HG03342 (cell line): ENCODE measurements around the gene GOLIM4.
"Not testable (repeated sequence)": the region's sequence is repeated elsewhere in the genome, so short reads cannot be mapped to it uniquely, and the experiment has no call there.

Source experiments
- ATAC-seq: cut with Tn5 transposase; IDR thresholded peaks from one replicate; pipeline ENCODE4 v1.9.1; 2021; ENCODE audit warnings: mild to moderate bottlenecking, moderate library complexity; ENCODE audit not compliant: unreplicated experiment

Gene GOLIM4

DNA sequence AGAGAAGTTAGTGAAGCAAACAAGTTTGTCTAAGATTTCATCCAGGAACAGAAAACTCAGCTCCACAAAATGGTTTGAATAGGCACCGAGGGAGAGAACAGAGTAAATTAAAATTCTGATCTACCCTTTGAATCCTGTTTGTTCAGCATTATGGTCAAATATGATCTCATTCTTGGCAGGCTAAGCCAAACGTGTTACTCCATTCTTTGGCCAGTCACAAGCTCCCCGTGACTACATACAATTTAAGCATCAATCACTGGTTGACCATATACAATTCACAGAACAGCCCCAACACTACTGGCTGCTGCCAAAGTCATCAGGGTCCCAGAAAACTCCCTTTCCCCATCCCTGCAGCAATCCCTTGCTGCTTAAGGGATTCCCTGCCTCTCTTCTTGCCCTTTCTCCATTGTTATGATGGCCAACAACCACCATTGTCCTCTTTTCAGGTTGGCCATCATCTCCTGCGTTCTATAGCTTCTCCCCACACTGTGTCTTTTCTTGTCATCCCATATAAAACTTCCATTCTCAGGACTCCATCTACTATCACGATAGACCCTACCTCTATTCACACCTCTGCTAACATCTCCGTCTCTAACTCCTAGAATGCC, 46.3 kb downstream of the GOLIM4 start:
- no peak for ATAC-seq

DNA sequence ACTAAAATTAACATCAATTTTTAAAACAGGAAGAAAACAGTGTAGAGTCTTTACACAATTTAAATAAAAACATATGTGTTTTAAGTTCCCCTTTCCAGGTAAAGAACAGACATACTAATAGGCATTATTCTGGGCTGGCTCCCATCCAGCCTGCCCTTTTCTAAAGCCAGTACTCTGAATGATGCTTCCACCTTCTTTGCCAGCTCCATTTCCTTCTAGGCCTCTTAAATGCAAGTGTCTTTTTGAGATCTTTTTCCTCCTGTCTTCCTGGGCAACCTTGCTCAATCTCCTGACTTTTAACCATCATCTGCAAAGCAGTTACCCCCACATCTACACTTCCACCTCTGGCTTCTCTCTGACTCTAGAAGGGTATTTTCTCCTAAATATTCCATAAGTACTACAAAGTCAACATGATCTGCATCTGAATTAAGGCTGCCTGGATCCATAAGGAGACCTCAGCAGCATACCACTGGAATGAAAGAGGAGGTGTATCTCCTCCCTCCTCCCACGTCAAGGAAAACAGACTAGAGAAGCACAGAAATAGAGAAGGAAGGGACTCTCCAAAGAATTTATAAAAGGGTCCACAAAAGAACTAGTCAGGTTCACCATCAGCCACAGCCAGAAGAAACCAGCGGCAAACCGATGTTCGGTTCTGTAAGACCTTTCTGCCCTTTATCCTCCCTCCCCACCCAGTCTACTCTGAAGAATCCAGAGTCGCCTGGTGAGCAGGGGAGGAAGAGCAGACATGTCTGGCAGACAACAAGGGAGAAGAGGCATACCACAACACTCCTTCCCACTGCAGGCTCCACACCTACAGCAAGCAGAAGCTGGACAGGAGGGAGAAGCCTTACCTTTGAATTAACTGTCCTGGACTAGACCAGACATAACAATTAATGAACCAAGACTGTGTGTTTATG, 47.1 kb downstream of the GOLIM4 start:
- ATAC-seq = no peak

DNA sequence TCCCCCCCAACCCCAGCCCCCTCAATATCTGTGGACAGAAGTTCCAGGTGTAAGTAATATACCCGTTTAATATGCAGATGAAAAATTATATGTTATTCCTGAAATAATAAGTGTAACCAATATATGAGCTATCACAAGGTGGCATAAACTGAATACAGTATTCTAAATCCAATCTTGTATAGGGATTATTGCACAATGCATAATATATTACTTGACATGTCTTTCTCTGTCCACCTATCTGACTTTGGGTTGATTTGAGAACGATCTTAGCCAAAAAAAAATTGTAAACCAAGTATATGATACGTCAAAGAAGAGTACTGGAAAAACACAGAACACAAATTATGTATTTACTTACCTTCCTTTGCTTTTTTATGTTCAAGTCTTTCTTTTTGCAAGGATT, 47.8 kb downstream of the GOLIM4 start:
- no peak for ATAC-seq

DNA sequence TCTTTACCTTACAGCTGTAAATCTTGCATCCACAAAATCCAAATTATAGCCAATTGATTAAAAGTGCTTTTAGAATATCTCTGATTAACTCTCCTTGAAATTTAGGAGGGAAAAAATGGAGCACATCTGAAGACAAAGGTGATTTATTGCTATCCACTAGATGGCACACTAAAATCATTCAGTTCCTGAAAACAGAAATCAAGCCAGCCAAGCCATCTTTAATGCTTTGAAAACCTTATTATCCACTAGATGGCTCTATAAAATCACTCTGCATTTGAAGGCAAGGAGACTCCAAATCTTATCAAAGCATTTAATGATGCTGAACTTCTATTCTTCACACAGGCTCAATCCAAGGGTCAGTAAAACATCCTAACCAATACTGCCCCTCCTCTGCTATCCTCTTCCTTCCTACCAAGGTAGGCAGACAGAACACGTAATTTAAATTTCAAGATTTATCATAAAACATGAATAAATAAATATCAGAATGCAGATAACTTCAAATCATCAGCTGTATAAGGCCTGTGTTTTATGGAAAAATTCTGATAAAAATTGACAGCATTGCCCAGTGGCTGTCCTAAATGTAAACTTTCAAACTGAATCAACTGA, 48.4 kb downstream of the GOLIM4 start:
- ATAC-seq = peak; percentile 69

DNA sequence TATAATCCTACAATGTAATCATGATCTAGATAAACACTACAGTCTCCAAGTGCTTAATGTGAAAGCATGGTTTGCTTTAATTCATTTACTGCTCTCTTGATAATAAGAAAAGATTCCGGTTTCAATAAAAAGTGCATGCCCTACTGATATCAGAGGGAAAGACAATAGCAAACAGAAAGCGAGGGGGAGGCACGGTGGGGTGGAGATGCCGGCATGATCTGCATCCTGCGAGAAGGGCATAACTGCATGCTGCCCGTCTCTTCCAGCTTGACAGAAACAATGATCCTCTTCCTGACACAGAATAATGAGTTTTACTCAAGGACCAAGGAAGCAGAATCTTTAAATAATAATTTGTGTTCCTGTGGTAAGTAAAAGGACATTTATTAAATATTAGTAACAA, 51.7 kb downstream of the GOLIM4 start:
- no peak for ATAC-seq

DNA sequence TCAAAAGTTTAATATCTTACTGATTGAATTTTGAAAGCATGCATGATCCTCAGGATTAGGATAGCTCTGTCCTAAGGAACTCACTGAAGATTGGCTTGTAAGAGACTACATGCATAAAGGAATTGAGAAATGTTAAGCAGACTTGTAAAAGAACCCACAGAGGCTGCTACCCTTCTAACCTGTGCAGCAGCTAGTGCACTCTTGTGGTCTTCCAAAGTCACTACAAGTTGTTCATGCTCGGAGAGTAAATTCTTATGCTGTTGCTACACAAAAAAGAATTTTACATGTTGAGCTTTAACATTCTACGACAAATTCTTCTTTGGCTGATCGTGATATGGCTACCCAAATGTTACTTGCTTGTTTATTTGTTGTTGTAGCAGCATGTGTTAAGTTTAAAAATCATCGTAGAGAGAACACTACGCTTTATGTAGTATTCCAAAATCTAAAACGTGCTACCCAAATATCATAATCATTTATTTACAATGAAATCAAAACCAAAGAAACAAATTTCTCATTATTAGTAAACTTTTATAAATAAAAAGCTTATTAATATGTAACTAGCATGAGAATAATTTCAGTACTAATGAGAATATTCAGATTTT, 55.0 kb downstream of the GOLIM4 start:
- ATAC-seq = peak; percentile 88

DNA sequence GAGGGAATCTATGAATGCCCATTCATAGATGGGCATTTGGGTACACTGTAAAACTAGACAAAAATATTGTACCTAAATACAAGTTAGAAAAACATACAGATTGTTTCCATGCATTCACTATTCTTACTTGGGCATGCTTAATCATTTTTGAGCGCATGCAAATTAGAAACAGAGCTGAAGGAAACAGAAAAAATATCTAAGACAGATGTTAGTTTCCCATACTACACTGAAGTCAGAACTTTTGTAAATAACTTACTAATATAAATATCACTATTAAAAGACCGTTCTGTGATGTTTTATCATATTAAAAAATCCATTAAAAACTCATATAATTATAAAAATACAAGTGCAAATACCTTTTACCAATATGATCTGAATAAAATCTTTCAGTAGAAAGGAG, 58.7 kb downstream of the GOLIM4 start:
- no peak for ATAC-seq

DNA sequence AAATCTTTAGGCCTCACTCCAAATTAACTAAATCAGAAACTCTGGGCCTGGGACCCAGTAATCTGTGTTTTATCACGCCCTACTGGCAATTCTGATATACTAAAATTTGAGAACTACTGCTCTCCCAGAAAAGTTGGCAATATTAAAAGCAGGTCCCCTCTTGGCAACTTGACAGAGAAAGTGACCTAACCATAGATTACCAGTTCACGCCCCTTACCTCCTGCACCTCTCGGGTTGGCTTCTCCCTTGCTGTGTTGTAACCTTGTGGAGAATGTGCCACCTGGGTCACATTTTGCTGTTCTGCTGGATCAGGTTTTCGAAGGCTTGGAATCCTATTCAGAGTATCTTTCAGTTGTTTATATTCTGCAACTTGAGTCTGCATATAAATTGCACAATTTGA, 59.1 kb downstream of the GOLIM4 start:
- ATAC-seq = no peak

DNA sequence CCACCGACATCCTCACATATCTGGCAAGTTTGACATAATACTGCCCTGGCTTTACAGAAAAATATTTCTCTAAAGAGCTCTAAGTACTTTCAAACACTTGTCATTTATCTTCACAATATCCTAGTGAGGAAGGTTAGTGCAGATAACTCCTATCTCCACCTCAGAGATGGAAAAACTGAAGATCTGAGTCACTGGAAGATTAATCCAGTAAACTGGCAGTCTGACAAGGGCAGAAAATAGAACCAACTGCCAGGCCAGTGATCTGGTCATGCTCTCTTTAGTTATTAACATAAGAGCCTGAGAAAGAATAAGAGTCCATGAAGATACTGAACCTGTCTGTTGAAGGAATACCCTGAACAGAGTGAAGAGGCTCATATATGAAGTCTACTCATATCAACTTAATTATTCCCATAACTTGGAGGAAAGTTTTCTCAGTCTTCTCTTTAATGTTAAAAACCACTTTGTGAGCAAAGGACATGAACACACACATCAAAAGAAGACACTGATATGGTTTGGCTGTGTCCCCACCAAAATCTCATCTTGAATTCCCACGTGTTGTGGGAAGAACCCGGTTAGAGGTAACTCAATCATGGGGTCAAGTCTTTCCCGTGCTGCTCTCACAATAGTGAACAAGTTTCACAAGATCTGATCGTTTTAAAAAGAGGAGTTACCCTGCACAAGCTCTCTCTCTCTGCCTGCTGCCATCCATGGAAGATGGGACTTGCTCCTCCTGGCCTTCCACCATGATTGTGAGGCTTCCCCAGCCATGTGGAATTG, 61.4 kb downstream of the GOLIM4 start:
- no peak for ATAC-seq

DNA sequence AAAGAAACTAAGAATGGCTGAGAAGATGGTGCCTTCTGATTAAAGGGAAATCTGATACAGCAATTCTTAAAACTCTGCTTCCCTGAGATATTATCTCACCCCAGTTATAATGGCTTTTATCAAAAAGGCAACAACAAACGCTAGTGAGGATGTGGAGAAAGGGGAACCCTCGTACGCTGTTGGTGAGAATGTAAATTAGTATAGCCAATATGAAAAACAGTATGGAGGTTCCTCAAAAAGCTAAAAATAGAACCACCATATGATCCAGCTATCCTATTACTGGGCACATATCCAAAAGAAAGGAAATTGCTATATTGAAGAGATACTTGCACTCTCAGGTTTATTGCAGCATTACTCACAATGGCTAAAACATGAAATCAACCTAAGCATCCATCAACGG, 65.1 kb downstream of the GOLIM4 start:
- ATAC-seq = no peak

DNA sequence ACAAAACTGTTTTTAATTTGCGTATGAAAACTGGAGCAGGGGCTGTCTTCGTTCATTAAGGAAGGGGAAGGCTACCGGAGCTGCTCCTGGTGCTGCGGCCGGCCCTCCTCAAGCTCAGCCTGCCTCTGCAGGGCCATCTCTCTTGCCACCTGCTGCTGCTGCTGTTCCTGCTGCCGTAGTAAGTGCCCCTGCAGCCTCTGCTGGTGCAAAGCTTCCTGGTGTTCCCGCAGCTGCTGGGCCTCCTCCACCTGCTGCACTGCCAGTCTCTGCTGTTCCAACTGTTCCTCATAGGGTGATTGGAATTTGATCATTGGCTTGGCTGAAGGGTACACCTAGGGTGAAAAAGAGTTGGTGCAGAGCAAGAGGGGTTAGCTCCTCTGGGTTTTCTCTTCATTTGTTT, 66.0 kb downstream of the GOLIM4 start:
- no peak for ATAC-seq

DNA sequence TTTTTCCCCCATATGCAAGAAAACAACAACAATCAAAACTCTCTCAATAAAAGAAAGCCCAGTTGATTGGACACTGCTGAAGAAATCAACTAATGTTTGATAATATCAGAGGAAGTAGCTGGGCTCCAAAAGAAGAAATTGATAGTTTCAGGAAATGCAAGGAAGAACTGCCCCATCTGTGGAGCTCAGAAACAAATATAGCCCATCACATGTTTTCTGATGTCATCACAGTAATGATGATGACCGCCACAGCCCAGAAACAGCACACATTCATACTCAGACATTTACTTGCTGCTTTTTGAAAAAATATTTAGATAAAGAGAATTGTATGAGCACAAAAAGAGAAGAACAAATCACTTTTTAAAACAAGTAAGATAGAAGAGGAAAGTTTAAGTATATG, 67.6 kb downstream of the GOLIM4 start:
- no peak for ATAC-seq

DNA sequence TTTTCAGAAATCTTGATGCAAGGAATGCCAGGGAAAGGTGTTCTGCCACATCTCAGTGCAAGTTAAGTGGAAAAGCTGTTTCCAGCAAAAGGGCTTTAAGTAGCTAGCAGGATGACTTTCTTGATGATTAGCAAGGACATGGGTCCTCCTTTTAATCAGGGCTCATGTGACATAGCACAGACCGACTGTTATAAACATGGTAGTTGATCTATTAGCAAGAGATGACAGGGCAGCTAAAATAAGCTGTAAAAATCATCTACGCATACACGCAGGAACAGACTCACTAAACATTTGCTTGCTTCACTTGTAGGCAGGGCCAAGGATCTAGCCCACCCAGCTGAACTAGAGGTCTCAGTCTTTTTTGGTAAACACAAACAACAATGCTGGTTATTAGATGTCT, 69.0 kb downstream of the GOLIM4 start:
- no peak for ATAC-seq

DNA sequence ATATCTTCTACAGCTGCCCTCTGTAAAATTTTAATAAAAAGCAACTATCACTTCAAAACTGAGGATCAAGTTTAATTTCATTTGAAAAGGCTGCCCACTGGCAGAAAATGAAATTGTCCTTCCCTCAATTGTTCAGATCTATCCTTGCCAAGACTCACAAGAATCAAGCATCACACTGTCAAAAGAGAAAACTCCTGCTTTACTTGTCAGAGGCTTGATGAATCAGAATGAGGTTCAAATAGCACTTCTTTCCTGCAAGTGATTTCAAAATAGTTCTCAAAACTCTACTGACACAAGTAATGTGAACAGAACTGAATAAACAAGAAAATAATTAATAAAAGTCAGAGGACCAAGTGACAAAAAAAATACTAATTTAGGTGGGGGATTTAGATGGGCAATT, 70.6 kb downstream of the GOLIM4 start:
- ATAC-seq = no peak

DNA sequence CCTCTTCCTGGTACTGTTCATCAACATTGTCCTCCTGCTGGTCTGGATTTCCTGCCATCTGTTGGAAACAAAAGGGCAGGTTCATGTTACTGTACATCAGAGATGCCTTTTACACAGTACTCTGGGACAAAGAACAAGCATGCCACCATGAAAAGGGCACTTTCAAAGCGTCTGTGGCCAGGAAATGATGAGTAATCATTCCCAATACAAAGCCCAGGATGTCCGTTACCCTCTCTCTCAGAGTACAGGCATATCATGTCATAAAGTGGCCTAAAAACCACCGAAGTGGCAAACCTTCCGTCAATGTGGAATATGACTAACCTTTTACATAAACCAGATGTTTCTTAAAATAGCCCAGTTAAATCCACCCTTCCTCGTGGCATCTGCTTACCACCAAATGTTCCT, 71.2 kb downstream of the GOLIM4 start:
- ATAC-seq = peak; percentile 63

DNA sequence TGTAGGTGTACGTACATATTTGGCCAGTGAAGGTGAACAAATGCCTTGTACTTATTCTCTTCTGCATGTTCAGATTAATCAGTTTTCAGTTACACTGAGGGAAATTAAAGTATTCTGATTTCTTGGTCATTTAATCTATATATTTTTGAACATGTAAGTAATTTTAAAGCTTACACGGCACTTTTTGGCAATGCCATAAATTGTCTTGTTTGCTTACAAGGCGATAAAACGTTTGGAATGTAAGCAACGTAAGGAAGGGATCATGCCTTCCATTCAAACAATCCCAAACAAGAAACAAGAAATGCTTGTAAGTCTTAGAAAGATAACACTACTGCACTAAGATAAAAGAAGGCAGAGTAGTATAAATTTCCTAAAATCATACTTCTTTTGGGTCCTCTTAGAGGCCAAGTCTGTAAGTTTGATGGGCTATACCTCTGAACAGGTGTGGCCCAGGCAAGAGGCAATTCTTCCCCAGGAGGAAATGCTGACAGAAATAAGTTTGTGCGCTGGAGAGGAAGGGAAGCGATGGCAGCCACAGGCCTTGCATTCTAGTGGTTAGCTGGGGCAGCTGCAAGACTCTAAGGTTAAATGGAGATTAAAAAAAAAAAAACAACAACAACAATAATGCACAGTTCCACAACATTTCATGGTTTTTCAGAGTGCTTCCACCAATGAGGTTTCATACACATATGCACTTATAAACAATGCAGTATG, 73.8 kb downstream of the GOLIM4 start:
- ATAC-seq = no peak

DNA sequence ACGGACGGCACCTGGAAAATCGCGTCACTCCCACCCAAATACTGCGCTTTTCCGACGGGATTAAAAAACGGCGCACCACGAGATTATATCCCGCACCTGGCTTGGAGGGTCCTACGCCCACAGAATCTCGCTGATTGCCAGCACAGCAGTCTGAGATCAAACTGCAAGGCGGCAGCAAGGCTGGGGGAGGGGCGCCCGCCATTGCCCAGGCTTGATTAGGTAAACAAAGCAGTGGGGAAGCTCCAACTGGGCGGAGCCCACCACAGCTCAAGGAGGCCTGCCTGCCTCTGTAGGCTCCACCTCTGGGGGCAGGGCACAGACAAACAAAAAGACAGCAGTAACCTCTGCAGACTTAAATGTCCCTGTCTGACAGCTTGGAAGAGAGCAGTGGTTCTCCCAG, 84.4 kb downstream of the GOLIM4 start:
- ATAC-seq = not testable (repeated sequence)

DNA sequence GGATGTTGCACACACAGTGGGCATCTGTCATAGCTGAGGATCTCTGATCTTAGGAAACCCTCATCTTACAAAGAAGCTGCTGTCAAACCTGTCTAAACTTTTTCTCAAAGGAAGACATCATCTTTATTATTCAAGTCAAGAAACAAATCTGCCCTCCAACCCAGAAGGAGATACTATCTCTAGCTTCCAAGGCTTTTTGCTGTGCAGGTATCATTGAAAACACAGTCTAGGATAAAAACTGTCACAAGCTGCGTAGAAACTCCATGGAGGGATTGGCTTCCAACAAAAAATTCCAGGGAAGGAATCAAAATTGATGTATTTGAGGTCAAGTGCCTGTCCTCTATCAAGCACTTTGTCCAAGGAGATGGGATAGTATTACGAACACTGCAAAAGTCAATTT, 89.1 kb downstream of the GOLIM4 start:
- ATAC-seq = no peak

DNA sequence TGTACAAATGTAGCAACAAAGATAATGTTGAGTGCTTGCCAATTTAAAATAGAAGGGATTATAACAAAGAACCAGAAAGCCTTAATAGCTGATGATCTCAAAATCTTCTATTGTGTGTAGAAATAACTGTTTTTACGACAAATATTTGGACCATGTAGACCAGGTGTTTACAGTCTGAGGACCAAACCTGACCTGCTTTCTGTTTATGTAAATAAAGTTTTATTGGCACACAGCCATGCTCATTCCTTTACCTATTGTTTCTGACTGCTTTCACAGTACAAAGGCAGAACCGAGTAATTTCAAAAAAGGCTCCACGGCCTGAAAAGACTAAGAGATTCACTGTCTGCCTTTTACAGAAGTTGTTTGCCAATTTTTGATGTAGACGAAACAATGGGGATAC, 91.8 kb downstream of the GOLIM4 start:
- no peak for ATAC-seq

DNA sequence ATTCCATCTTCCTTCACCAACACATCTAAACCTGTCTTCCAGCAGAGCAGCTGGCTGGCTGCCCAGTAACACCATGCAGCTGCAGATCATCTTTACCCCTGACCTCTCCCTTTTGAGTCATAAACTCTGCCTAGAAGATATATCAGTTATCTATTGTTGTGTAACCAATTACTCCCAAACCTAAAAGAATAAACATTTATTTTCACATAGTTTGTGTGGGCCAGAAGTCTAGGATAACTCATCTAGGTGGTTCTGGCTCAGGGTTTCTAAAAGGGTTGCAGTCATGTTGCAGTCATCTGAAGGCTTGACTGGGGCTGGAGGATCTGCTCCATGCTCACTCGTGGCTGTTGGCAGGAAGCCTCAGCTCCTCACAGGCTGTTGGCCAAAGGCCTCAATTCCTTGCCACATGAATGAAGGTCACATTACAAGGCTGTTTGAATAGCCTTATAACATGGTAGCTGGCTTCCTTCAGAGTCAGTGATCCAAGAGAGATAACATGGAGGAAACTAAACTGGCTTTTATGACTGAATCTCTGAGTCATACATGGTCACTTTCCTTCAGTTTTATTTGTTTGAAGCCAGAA, 92.8 kb downstream of the GOLIM4 start:
- no peak for ATAC-seq
